GM23338 (cell line): ENCODE data around the gene DDRGK1. TPM values are rescaled to one million over a fixed set of nuclear protein-coding genes. Genes with fewer than 3 reads are reported as not detected.

Experiments used
- ATAC-seq: fragments of 200-7000 bp; cut with Tn5 transposase; 3 replicates; pipeline ENCODE4 v1.9.1; 2020
- DNase-seq: peaks from one replicate; pipeline ENCODE4 v3.0.0-alpha.2; 2015; ENCODE audit warnings: low spot score
- H2AFZ ChIP-seq: fragments of 200-600 bp; sonication (generic); 2 replicates; pipeline ENCODE4 v1.8.0; 2016; ENCODE audit warnings: antibody characterized with exemption, mild to moderate bottlenecking, moderate library complexity
- H3F3A ChIP-seq: fragments of 200-600 bp; sonication (generic); replicated peaks from 2 replicates; pipeline ENCODE4 v1.8.0; 2017; ENCODE audit warnings: antibody characterized with exemption, mixed run types, low read depth
- H3K27ac ChIP-seq: fragments of 200-600 bp; sonication (generic); 2 replicates; pipeline ENCODE4 v1.6.1; 2016; ENCODE audit warnings: low read depth
- H3K27me3 ChIP-seq: fragments of 200-600 bp; sonication (generic); 2 replicates; pipeline ENCODE4 v1.8.0; 2016; ENCODE audit warnings: mild to moderate bottlenecking, mixed run types, moderate library complexity; ENCODE audit not compliant: insufficient read depth
- H3K36me3 ChIP-seq: fragments of 200-600 bp; sonication (generic); 2 replicates; pipeline ENCODE4 v1.8.0; 2016; ENCODE audit warnings: mild to moderate bottlenecking; ENCODE audit not compliant: insufficient read depth
- H3K4me1 ChIP-seq: fragments of 200-600 bp; sonication (generic); 2 replicates; pipeline ENCODE4 v1.8.0; 2016; ENCODE audit warnings: mild to moderate bottlenecking, moderate library complexity; ENCODE audit not compliant: insufficient read depth
- H3K4me2 ChIP-seq: fragments of 200-600 bp; sonication (generic); 2 replicates; pipeline ENCODE4 v1.7.1; 2017; ENCODE audit warnings: mixed run types
- H3K4me3 ChIP-seq: fragments of 200-600 bp; sonication (generic); 2 replicates; pipeline ENCODE4 v1.6.1; 2016; ENCODE audit warnings: mixed run types
- H3K79me2 ChIP-seq: fragments of 200-600 bp; sonication (generic); replicated peaks from 2 replicates; pipeline ENCODE4 v1.8.0; 2017; ENCODE audit warnings: mild to moderate bottlenecking; ENCODE audit not compliant: insufficient read depth
- H3K9me2 ChIP-seq: fragments of 200-600 bp; sonication (generic); 2 replicates; pipeline ENCODE4 v1.8.0; 2017; ENCODE audit not compliant: insufficient read depth
- H4K20me1 ChIP-seq: fragments of 200-600 bp; sonication (generic); replicated peaks from 2 replicates; pipeline ENCODE4 v1.8.0; 2017; ENCODE audit warnings: mild to moderate bottlenecking; ENCODE audit not compliant: insufficient read depth
- H3K27ac Mint-ChIP-seq: 2 replicates; pipeline ENCODE4 v1.8.0; 2020; ENCODE audit warnings: inconsistent platforms, mild to moderate bottlenecking, moderate library complexity, mixed read lengths
- H3K27me3 Mint-ChIP-seq: 3 replicates; pipeline ENCODE4 v1.8.0; 2022; ENCODE audit warnings: low read depth, mild to moderate bottlenecking, moderate library complexity, mixed read lengths, inconsistent platforms; ENCODE audit not compliant: insufficient read depth, poor library complexity
- H3K36me3 Mint-ChIP-seq: 3 replicates; pipeline ENCODE4 v1.8.0; 2021; ENCODE audit warnings: low read depth, mild to moderate bottlenecking, inconsistent platforms, moderate library complexity, mixed read lengths
- H3K4me1 Mint-ChIP-seq: 3 replicates; pipeline ENCODE4 v1.8.0; 2020; ENCODE audit warnings: mild to moderate bottlenecking, inconsistent platforms, mixed read lengths
- H3K4me3 Mint-ChIP-seq: 3 replicates; pipeline ENCODE4 v1.8.0; 2021; ENCODE audit warnings: moderate library complexity, mild to moderate bottlenecking, inconsistent platforms, mixed read lengths
- H3K9me3 Mint-ChIP-seq: 3 replicates; pipeline ENCODE4 v1.8.0; 2020; ENCODE audit warnings: moderate library complexity, mild to moderate bottlenecking, inconsistent platforms, mixed read lengths
- EZH2 ChIP-seq: fragments of 200-600 bp; sonication (generic); IDR thresholded peaks from one replicate; pipeline ENCODE4 v1.8.0; 2017; ENCODE audit warnings: antibody characterized with exemption, mild to moderate bottlenecking, low read depth; ENCODE audit not compliant: unreplicated experiment
- EZH2phosphoT487 ChIP-seq: fragments of 200-600 bp; sonication (generic); IDR thresholded peaks from one replicate; pipeline ENCODE4 v1.8.1; 2018; ENCODE audit warnings: antibody characterized with exemption; ENCODE audit not compliant: unreplicated experiment
- NANOG ChIP-seq: IDR thresholded peaks from 2 replicates; pipeline ENCODE4 v1.6.1; 2016; ENCODE audit warnings: antibody characterized with exemption, borderline replicate concordance
- ZNF114 ChIP-seq: fragments of 250-450 bp; sonication (Bioruptor Pico); IDR thresholded peaks from 2 replicates; pipeline ENCODE4 v1.5.0; 2020; ENCODE audit warnings: mild to moderate bottlenecking, moderate library complexity
- ZNF331 ChIP-seq: fragments of 250-450 bp; sonication (Bioruptor Pico); IDR thresholded peaks from 2 replicates; pipeline ENCODE4 v1.5.0; 2020; ENCODE audit warnings: low read depth, mild to moderate bottlenecking, moderate library complexity
- ZNF462 ChIP-seq: fragments of 250-450 bp; sonication (Bioruptor Pico); IDR thresholded peaks from 2 replicates; pipeline ENCODE4 v1.5.0; 2020; ENCODE audit warnings: mild to moderate bottlenecking, moderate library complexity
- polyA plus RNA-seq: library from polyadenylated mRNA; unstranded; fragments of >200 nt; fragmentation: Nextera tagmentation; extraction: Ambion mirVana; gene quantifications from 2 replicates; pipeline ENCODE4 v1.2.1, GENCODE V29; 2016
- total RNA-seq: library from RNA; depleted of rRNA; stranded (reverse); fragments of >200 nt; shearing (Covaris generic); gene quantifications from 2 replicates; pipeline ENCODE4 v1.2.3, GENCODE V29; 2014
- TF ChIP-seq, protein P1 (sequence below): IDR thresholded peaks from 2 replicates; pipeline ENCODE4 v1.6.1; 2016; ENCODE audit warnings: antibody characterized with exemption

The DDRGK1 gene
- total and polyA plus RNA-seq, 2 experiments from 2014 or later = 44.0 to 45.5 TPM

DNA sequence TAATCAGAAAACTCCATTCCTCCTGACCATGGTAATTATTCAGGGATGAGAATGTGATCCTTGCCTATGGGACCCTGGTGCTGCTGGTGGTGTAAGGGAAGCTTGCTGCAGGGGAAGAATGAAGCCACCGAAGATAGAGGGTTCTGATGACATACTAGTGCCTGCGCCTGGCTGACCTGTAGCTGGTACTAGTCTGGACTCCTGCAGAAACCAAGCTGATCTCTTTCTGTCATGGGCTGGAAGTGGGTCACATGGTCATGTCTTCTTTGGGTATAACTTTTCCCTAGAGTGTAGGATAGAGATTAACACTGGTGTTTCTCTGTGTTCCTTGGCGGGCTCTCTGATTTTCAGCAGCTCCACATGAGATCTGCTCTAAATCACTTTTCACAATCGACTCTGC lies 43.2 kb upstream of the DDRGK1 start (continued):
- TF ChIP-seq ZNF462 (CRISPR knock-in tag) (no peak), EZH2 (no peak), ZNF331 (no peak), ZNF114 (CRISPR knock-in tag) (no peak), NANOG (no peak)

DNA sequence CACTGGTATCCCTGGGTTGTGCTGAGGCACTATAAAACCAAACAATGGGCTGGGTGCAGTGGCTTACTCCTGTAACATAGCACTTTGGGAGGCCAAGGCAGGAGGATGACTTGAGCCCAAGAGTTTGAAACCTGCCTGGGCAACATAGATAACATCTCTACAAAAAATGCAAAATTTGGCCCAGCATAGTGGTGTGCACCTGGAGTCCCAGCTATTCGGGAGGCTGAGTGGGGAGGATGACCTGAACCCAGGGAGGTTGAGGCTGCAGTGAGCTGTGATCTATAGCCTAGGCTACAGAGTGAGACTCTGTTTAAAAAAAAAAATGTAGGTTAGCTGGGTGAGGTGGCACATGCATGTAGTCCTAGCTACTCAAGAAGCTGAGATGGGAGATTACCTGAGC lies 42.2 kb upstream of the DDRGK1 start:
- H3K36me3 ChIP-seq = no peaks in the 10 kb centered on the region
- H3K27me3 ChIP-seq = peaks cover 39% of the 10 kb centered on the region
- H4K20me1 ChIP-seq = no peaks in the 10 kb centered on the region
- H3K36me3 Mint-ChIP-seq = no peaks in the 10 kb centered on the region
- H3K79me2 ChIP-seq = no peaks in the 10 kb centered on the region
- H3K4me1 Mint-ChIP-seq = peaks cover 13% of the 10 kb centered on the region
- no peak overlapping the region for H3K27ac ChIP-seq
- H3K4me3 ChIP-seq = no peak overlapping the region
- peaks cover 38% of the 10 kb centered on the region for H3K27me3 Mint-ChIP-seq
- 0 out of 2 replicates have a peak, but pooled peaks cover 14% of the 10 kb centered on the region for H3F3A ChIP-seq
- TF ChIP-seq, protein P1, sequence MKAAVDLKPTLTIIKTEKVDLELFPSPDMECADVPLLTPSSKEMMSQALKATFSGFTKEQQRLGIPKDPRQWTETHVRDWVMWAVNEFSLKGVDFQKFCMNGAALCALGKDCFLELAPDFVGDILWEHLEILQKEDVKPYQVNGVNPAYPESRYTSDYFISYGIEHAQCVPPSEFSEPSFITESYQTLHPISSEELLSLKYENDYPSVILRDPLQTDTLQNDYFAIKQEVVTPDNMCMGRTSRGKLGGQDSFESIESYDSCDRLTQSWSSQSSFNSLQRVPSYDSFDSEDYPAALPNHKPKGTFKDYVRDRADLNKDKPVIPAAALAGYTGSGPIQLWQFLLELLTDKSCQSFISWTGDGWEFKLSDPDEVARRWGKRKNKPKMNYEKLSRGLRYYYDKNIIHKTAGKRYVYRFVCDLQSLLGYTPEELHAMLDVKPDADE = no peak
- TF ChIP-seq EZH2phosphoT487 = no peak
- DNase-seq (no peak), ATAC-seq (no peak)
- H3K9me2 ChIP-seq = no peaks in the 10 kb centered on the region
- no peak overlapping the region for H3K4me3 Mint-ChIP-seq
- H3K27ac Mint-ChIP-seq = no peak overlapping the region
- no peak overlapping the region for H2AFZ ChIP-seq
- H3K9me3 Mint-ChIP-seq = no peaks in the 10 kb centered on the region
- no peak overlapping the region for H3K4me2 ChIP-seq
- peaks cover 18% of the 10 kb centered on the region for H3K4me1 ChIP-seq
